GM13977 (cell line): Measurements from ENCODE around the gene IGSF1.

Source experiments
- DNase-seq: peaks from one replicate; pipeline ENCODE4 v3.0.0; 2012; ENCODE audit warnings: low spot score
- CTCF ChIP-seq: IDR thresholded peaks from 2 replicates; pipeline ENCODE4 v1.5.1; 2012; ENCODE audit warnings: mild to moderate bottlenecking, control low read depth; ENCODE audit not compliant: insufficient read depth; ENCODE audit errors: extremely low read depth, missing control alignments
- in situ Hi-C: fragments of 300-500 bp; cut with MboI; formaldehyde crosslinking; loops from one replicate; pipeline ENCODE4 v1.12.0; 2022; ENCODE audit warnings: low sequenced_read_pairs, low pct_unique_long_range_greater_than_20kb, mixed read lengths, inconsistent platforms; ENCODE audit not compliant: unreplicated experiment

The IGSF1 gene

GRCh38 chrX:131288738-131289511, at the start of gene IGSF1:
Gene IGSF1 (minus strand): TSS chrX:131289306. CDS start chrX:131286674, 2,632 bp downstream.
- DNase-seq: no peak
- in situ Hi-C loops: no loop called here
- no peak for TF ChIP-seq CTCF

GRCh38 chrX:131332331-131332730, 43.2 kb upstream of the IGSF1 start:
- in situ Hi-C loops: no loop called here
- no peak for TF ChIP-seq CTCF
- no peak for DNase-seq

GRCh38 chrX:131331152-131331551, 42.0 kb upstream of the IGSF1 start:
- no peak for DNase-seq
- TF ChIP-seq CTCF: no peak
- in situ Hi-C loops: no loop called here

- TF ChIP-seq CTCF: no peak
- in situ Hi-C loops: no loop called here
- DNase-seq: no peak
These were observed 41.6 kb upstream of the IGSF1 start for GRCh38 chrX:131330735-131331134.

- in situ Hi-C loops: no loop called here
- DNase-seq: no peak
- no peak for TF ChIP-seq CTCF
These were observed 33.5 kb upstream of the IGSF1 start for GRCh38 chrX:131322651-131323050.

GRCh38 chrX:131317326-131317725, 28.2 kb upstream of the IGSF1 start:
- no peak for DNase-seq
- in situ Hi-C loops: no loop called here
- no peak for TF ChIP-seq CTCF
